Measurements from ENCODE around the gene EBP.

EBP gene

GRCh38 chrX:48487362-48487798, 34.2 kb upstream of the EBP start:
- no peak for DNase-seq (ENCODE audit: low spot score)
- TF ChIP-seq, protein P1, sequence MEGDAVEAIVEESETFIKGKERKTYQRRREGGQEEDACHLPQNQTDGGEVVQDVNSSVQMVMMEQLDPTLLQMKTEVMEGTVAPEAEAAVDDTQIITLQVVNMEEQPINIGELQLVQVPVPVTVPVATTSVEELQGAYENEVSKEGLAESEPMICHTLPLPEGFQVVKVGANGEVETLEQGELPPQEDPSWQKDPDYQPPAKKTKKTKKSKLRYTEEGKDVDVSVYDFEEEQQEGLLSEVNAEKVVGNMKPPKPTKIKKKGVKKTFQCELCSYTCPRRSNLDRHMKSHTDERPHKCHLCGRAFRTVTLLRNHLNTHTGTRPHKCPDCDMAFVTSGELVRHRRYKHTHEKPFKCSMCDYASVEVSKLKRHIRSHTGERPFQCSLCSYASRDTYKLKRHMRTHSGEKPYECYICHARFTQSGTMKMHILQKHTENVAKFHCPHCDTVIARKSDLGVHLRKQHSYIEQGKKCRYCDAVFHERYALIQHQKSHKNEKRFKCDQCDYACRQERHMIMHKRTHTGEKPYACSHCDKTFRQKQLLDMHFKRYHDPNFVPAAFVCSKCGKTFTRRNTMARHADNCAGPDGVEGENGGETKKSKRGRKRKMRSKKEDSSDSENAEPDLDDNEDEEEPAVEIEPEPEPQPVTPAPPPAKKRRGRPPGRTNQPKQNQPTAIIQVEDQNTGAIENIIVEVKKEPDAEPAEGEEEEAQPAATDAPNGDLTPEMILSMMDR (IDR thresholded peaks at IDR 0.05; ENCODE audit: extremely low read depth, missing control alignments), result no peak

- DNase-seq (ENCODE audit: low spot score), result no peak
- TF ChIP-seq, protein P1 (IDR thresholded peaks at IDR 0.05; ENCODE audit: extremely low read depth, missing control alignments), result no peak
These were observed 33.6 kb upstream of the EBP start for GRCh38 chrX:48488034-48488433.

DNA sequence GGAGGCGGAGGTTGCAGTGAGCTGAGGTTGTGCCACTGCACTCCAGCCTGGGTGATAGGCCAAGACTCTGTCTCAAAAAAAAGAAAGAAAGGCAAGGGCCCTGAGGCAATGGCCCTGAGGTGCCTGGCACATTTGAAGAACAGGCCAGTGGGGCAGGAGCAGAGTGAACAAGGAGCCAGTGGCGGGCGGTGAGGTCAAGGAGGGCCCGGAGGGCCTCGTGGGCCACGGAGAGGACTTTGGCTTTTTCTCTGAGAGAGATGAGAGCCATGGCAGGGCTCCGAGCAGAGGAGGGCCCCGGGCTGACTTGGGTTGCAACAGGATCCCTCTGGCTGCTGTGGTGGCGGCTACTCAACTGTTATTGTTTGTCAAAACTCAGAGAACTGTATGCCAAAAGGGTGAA, 32.3 kb upstream of the EBP start:
- TF ChIP-seq, protein P1 (IDR thresholded peaks at IDR 0.05; ENCODE audit: extremely low read depth, missing control alignments), result no peak
- DNase-seq (ENCODE audit: low spot score), result no peak

DNA sequence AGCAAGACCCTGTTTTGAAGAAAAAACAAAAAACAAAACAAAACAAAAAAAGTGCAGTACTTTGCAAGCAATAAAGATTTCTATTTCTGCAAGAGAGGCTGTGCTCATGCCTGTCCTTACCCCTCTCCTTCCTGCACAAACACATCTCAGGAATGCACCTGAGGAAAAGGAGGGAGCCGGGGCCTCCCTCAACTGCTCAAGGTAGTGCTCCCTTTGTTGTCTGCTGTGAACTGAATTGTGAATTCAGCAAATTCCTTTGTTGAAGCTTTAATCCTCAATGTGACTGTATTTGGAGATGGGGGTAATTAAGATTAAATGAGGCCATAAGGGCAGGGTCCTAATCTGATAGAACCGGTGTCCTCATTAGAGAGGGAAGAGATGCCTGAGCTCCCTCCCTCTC, 31.7 kb upstream of the EBP start:
- TF ChIP-seq, protein P1 (IDR thresholded peaks at IDR 0.05; ENCODE audit: extremely low read depth, missing control alignments), result no peak
- DNase-seq (ENCODE audit: low spot score), result no peak

DNA sequence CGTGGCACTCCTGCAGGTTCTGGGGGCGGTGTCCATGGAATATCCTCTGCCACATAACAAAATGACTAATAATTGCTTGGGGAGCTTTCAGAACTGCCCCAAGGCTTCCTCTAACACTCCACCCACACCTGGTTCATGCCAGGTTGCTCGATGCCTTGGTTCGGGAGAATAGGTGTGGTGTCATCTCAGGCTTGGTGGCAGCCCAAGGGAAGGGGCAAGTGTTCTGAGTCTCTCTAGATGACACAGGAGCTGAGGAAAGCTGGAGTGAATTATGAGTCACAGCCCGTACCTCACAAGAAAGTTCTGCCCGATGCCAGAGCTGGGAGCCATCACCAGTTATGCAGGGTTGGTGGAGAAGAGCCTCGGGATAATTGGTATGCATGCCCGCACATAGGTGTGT, 30.9 kb upstream of the EBP start:
- no peak for DNase-seq (ENCODE audit: low spot score)
- TF ChIP-seq, protein P1 (IDR thresholded peaks at IDR 0.05; ENCODE audit: extremely low read depth, missing control alignments), result no peak

DNA sequence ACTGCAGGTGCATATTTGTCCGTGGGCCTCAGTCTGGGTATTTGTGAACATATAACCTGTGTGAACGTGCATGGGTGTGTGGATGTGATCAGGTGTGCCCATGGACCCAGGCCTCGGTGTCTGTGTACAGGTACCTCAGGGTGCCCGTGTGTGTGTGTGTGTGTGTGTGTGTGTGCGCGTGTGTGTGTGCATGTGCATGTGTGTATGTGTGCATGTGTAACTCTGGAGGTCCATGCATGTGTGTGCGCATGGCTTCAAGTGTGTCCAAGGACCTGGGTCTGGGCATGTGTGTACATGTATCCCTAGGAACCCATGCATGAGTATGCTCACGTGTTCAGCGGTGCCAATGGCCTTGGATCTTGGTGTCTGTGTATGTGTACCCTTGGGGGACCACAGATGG, 29.8 kb upstream of the EBP start:
- TF ChIP-seq, protein P1 (IDR thresholded peaks at IDR 0.05; ENCODE audit: extremely low read depth, missing control alignments), result no peak
- no peak for DNase-seq (ENCODE audit: low spot score)

GRCh38 chrX:48492293-48492910, 29.2 kb upstream of the EBP start:
- no peak for DNase-seq (ENCODE audit: low spot score)
- TF ChIP-seq, protein P1 (IDR thresholded peaks at IDR 0.05; ENCODE audit: extremely low read depth, missing control alignments), result no peak
